Fibroblast of peridontal ligament (primary cell): ENCODE measurements around the gene NFKBIE.

Source experiments
- DNase-seq: peaks from one replicate; pipeline ENCODE4 v3.0.0-alpha.2; 2010; ENCODE audit errors: extremely low read depth

Gene NFKBIE

DNA sequence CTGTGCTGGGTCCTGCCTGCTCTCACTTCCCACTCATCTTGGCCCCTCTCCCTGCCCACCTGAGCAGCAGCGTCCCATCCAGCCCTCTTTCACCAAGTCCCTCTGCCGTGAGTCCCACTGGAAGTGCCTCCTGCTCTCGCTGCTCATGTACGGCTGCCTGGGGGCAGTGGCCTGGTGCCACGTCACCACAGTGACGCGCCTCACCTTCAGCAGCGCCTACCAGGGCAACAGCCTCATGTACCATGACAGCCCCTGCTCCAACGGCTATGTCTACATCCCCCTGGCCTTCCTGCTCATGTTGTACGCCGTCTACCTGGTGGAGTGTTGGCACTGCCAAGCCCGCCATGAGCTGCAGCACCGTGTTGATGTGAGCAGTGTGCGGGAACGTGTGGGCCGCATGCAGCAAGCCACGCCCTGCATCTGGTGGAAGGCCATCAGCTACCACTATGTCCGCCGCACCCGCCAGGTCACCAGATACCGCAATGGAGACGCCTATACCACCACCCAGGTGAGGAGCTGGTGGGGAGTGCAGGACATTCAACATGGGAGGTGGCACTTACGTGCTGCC, 7.7 kb upstream of the NFKBIE start:
- no peak for DNase-seq

- no peak for DNase-seq
These were observed 7.2 kb upstream of the NFKBIE start for GRCh38 chr6:44272529-44272928.

DNA sequence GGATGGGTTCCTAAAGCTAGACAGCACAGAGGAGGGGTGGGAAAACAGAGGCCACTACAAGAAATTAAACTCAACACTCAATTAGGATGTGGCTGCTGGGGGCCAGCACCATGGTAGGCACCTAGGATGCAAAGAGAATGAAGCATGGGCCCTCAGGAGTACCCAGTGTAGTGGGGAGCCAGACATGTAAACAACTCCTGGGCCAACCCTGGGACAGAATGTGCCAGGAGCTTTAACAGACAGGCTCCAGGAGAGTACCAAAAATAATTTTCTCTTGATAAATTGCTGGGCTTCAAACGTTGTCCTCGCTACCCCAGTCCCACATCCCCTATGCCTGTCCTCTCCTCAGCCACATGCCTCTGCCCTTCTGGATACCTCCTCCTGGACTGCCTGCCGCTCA, 6.6 kb upstream of the NFKBIE start:
- no peak for DNase-seq

GRCh38 chr6:44271406-44271723, 6.0 kb upstream of the NFKBIE start:
- DNase-seq, result no peak

DNA sequence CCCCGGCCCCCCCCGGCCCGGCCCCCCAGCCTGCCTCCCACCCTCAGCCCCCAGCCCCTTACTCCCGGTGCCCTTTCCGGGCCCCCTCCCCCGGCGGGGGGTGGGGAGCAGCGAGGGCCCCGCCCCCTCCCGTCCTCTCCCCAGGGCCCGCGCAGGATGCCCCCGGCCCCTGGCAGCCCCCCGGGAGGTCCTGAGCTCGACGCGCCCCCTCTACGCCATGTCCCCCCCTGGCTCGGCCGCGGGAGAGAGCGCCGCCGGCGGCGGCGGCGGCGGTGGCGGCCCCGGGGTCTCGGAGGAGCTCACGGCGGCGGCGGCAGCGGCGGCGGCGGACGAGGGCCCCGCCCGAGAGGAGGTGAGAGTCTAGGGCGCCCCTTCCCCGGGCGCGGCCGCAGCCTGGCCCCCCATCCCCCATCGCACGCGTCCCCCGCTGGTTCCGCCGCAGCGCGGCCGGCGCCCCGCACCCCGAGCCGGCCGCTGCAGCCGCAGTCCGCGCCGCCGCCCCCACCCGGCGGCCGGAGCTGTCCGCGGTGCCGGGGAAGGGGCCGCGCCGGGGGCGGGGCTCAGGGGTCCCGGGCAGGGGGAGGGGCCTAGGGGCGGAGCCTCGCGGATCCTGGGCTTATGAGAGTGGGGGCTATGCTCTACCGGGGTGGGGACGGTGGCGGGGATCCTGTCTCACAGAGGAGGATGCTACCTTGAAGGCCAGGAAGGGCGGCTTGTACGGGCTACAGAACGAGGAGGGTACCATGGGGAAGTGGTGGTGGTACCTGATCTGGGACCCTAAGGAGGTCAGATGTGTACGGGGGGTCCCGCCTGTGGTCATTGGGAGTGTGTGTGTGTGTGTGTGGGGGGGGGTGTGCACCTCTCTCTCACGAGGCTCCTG, 5.4 kb upstream of the NFKBIE start:
- DNase-seq, result no peak

GRCh38 chr6:44269921-44270525, 4.7 kb upstream of the NFKBIE start, which contains the start of gene TMEM151B:
TSS of gene TMEM151B (plus strand) at chr6:44270450. CDS start at chr6:44270743, 293 bp downstream.
- DNase-seq, result no peak

DNA sequence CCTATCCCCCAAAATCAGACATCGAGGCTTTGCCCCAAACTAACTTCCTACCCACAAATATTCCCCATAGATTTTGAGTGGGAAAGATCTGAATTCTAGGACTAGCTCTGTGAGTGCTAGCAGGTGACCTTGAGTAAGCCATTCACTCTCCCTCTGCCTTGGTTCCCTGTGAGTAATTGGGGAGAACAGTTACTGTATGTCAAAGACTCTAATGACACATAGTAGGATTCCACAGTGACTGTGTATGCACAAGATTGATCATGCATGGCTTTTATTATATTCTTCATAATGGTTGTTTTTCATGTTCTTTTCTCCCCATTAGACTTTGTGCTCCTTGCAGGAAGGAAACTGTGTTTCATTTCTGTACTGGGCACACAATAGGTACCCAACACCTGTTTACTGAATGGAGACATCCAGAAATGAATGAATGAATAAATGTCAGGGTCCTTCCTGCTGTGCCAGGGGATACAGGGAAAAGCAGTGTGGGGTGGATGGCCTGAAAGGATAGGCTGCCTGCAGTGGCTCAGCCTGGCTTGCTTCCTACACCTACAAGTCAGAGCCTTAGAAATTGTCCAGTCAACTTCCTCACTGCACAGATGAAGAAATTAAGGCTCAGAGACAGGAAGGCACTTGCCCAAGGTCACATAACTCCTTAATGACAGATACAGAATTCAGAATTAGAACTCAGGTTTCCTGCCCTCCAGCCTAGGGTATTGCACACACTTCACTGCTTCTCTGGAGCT, 4.0 kb upstream of the NFKBIE start:
- DNase-seq, result no peak

GRCh38 chr6:44268095-44268628, 2.8 kb upstream of the NFKBIE start:
- peak; percentile 40 for DNase-seq

- DNase-seq, result no peak
These were observed 1.9 kb upstream of the NFKBIE start for GRCh38 chr6:44267252-44267651.

DNA sequence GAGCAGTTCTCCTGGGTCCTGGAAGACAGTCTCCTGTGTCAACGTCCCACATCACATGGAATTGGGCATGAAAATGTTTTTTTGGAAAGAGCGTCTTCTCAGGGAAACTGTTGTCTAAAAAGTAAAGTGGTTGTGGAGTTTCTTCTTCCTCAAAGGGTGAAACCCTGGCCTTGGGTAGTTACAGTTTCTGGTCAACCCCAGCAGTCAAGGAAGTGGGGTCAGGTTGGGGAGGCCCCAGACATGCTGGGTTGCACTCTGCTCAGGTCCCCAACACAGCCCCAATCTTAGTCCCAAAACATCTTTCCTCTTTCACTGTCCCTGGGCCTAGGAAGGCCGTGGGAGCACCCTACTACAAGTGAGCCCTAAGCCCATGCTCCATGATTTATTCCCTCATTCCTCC, 996 bp upstream of the NFKBIE start:
- DNase-seq, result no peak

GRCh38 chr6:44265722-44266233, 427 bp upstream of the NFKBIE start:
- no peak for DNase-seq

GRCh38 chr6:44264154-44265006, 971 bp downstream of the NFKBIE start:
- DNase-seq, result no peak

DNA sequence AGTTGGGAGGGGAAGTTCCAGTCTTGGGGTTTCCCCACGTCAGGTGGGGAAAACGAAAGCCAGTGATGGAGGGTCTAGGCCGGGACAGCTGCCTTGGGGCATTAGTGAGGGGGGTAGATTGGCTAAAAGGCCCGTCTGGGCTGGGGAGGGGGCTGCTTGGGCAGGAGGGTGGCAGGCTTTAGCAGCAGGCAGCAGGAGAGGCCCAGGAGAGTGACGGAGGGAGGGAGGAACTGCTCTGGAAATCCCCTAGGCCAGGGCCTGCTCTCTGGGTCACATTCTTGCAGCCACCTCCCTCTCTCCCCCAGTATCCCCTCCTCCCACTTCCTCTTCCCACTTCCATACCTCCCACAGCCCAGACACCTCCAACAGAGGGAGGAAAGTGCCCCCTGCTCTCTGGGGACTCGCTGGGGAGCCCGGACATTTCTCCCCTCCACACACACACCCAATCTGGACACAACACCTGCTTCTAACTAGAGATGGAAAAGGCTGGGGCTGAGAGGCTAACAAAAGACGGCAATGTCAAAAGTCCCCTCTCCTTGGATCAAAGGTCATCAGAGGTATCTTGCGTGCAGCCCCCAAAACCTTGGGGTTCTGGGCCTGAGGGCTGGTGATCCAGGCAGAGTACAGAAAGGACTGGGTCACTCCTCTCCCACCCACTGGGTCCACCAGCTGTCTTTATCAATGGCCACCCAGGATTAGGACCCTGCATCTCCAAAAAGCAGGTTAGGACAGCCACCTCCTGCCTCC, 1.8 kb downstream of the NFKBIE start:
- no peak for DNase-seq

DNA sequence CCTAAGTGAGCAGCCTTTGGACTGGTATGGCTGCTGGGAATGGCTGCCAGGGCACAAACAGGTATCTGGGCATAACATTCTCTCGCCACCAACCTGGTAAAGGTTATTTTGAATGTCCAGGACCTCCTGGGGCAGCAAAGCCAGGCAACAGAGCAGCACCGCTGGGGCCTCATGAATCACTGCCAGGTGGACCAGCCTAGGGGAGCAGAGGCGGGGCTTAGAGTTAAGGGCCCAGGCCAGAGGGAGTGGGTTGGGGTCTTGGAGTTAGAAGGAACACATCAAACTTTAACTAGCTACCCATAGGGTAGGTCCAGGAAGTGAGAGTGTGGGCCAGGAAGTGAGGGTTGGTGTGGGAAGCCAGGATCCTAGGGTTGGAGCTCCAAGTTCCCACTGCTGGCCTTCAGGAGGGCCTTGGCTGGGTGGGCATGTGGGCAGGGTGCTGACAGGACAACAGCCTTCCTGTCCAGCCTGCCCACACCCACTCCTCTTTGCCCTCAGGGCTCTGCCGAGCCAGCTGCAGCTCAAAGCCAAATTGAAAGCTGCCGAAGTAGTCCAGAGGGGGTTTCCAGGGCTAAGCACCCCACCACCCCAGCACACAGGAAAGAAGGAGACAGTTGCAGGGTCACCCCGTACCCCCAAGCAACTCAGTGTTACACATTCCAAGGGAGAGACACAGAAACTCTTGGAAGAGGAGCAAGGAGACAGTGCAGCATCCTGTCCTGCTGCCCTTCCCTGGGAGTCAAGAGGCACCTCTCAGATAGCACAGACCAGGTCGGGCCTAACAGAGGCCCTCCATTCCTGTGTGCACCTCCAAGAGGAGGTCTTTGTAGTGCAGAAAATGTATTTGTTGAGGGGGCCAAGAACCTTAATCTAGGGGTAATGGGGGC, 2.6 kb downstream of the NFKBIE start:
- DNase-seq, result no peak

- DNase-seq, result no peak
These were observed 3.8 kb downstream of the NFKBIE start for GRCh38 chr6:44261581-44261980.

- no peak for DNase-seq
These were observed 4.7 kb downstream of the NFKBIE start for GRCh38 chr6:44260451-44261297.

GRCh38 chr6:44260011-44260410, 5.3 kb downstream of the NFKBIE start:
- DNase-seq, result no peak

GRCh38 chr6:44258921-44259320, 6.4 kb downstream of the NFKBIE start:
- no peak for DNase-seq
